Stimulated activated CD8-positive, alpha-beta memory T cell treated with anti-CD3 and anti-CD28 coated beads, Interleukin-15, amount 100 ng/mL, for 24 hours (primary cell): ENCODE results near the gene CRCP.

Experiments
- DNase-seq: peaks from one replicate; pipeline ENCODE4 v3.0.0-alpha.2; 2020; ENCODE audit warnings: low read depth

Gene CRCP

GRCh38 chr7:66189695-66190503, 75.3 kb downstream of the CRCP start:
- no peak for DNase-seq

DNA sequence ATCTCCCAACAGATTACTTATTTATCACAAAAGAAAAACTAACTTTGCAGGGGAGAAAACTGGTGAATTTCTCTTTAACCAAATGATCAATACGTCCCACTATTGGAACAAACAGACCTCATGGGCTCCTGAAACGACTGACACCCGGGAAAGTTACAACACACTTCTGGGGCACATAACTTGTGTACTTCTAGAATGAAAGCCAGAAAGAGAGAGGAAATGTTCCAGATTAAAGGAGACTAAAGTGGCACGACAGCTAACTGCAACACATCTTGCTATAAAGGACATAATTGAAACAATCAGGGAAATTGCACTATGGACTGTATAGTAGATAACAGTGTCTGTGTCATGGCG, 75.8 kb downstream of the CRCP start:
- DNase-seq, result no peak

GRCh38 chr7:66193146-66193725, 78.6 kb downstream of the CRCP start:
- no peak for DNase-seq

- DNase-seq, result no peak
Measured at GRCh38 chr7:66198469-66198868, 83.8 kb downstream of the CRCP start.

- no peak for DNase-seq
Measured at GRCh38 chr7:66198956-66199355, 84.3 kb downstream of the CRCP start.

DNA sequence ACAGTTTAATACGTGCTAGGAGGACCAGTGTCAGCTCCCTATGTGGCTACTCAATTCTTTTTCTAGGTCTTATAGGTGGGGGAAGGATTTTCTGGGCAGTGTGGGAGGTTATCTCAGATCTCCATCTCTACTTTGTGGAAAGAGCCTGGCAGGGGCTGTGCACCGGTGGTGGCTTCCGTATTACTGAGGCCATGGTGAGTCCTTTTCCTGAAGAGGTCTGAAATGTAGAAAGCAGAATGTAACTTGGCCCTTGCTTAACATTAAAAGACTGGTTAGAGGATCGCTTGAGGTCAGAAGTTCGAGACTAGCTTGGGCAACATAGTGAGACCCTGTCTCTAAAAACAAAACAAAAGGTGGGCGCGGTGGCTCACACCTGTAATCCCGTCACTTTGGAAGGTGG, 87.8 kb downstream of the CRCP start:
- DNase-seq, result no peak
